ENCODE measurements around the gene HDAC7.

DNA sequence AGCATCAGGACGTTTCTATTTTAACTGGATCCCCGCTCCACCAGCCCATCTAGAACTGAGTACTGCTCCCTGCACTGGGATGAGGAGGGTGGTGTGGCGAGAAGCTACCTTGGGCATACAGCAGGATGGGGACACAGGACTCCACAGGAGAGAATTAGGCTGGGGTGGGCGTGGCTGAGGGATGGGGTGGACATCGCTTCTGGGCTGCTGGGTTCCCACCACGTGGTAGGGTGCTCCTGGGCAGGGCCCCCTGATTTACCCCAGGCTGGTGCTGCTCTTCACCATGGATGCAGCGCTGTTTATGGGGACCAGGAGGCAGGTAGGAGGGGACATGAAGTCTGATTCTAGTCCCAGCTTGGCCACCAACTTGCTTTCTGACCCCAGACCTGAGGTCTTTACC lies 43.2 kb upstream of the HDAC7 start:
- TF ChIP-seq, protein P1, sequence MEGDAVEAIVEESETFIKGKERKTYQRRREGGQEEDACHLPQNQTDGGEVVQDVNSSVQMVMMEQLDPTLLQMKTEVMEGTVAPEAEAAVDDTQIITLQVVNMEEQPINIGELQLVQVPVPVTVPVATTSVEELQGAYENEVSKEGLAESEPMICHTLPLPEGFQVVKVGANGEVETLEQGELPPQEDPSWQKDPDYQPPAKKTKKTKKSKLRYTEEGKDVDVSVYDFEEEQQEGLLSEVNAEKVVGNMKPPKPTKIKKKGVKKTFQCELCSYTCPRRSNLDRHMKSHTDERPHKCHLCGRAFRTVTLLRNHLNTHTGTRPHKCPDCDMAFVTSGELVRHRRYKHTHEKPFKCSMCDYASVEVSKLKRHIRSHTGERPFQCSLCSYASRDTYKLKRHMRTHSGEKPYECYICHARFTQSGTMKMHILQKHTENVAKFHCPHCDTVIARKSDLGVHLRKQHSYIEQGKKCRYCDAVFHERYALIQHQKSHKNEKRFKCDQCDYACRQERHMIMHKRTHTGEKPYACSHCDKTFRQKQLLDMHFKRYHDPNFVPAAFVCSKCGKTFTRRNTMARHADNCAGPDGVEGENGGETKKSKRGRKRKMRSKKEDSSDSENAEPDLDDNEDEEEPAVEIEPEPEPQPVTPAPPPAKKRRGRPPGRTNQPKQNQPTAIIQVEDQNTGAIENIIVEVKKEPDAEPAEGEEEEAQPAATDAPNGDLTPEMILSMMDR (IDR thresholded peaks at IDR 0.05): no peak
- TF ChIP-seq POLR2A (IDR thresholded peaks at IDR 0.05): no peak

Data from prostate gland (tissue), 2 donors.